ENCODE measurements around the gene ATXN7. TPM values are rescaled to one million over a fixed set of nuclear protein-coding genes. Genes with fewer than 3 reads are reported as not detected.

Gene ATXN7
- total RNA-seq, 1 donor from 2014 or later: 22.1 TPM

- H3K9me3 Mint-ChIP-seq (ENCODE audit: unreplicated experiment): no peaks in the 10 kb centered on the region
- H3K4me3 Mint-ChIP-seq (ENCODE audit: unreplicated experiment): no peak overlapping the region
- H3K27me3 Mint-ChIP-seq (ENCODE audit: unreplicated experiment): peaks cover 3% of the 10 kb centered on the region
- H3K36me3 Mint-ChIP-seq (ENCODE audit: unreplicated experiment): peaks cover 6% of the 10 kb centered on the region
- H3K4me1 Mint-ChIP-seq (ENCODE audit: low read depth, unreplicated experiment): no peaks in the 10 kb centered on the region
- no peak overlapping the region for H3K27ac Mint-ChIP-seq (ENCODE audit: unreplicated experiment)
- no peak for DNase-seq
- no peak for TF ChIP-seq CTCF (IDR thresholded peaks at IDR 0.05; ENCODE audit: partially characterized antibody, unreplicated experiment)
Measured at GRCh38 chr3:64000453-64001055, 136.9 kb downstream of the ATXN7 start.

- DNase-seq: no peak
- no peak for TF ChIP-seq CTCF (IDR thresholded peaks at IDR 0.05; ENCODE audit: partially characterized antibody, unreplicated experiment)
Measured at GRCh38 chr3:64002233-64002632, 138.6 kb downstream of the ATXN7 start.

GRCh38 chr3:64003589-64003988 is 139.9 kb downstream of the ATXN7 start:
- no peak for DNase-seq
- Mint-ChIP-seq H3K9me3 (ENCODE audit: unreplicated experiment) (no peaks in the 10 kb centered on the region), H3K27me3 (ENCODE audit: unreplicated experiment) (peaks cover 3% of the 10 kb centered on the region), H3K36me3 (ENCODE audit: unreplicated experiment) (no peaks in the 10 kb centered on the region), H3K4me1 (ENCODE audit: low read depth, unreplicated experiment) (no peaks in the 10 kb centered on the region), H3K27ac (ENCODE audit: unreplicated experiment) (no peak overlapping the region), H3K4me3 (ENCODE audit: unreplicated experiment) (no peak overlapping the region)
- no peak for TF ChIP-seq CTCF (IDR thresholded peaks at IDR 0.05; ENCODE audit: partially characterized antibody, unreplicated experiment)

More at GRCh38 chr3:64002233-64002632, 138.6 kb downstream of the ATXN7 start:
- Mint-ChIP-seq H3K4me3 (ENCODE audit: unreplicated experiment) (no peak overlapping the region), H3K36me3 (ENCODE audit: unreplicated experiment) (no peaks in the 10 kb centered on the region), H3K27ac (ENCODE audit: unreplicated experiment) (no peak overlapping the region), H3K4me1 (ENCODE audit: low read depth, unreplicated experiment) (no peaks in the 10 kb centered on the region), H3K27me3 (ENCODE audit: unreplicated experiment) (peaks cover 3% of the 10 kb centered on the region), H3K9me3 (ENCODE audit: unreplicated experiment) (no peaks in the 10 kb centered on the region)

GRCh38 chr3:64008017-64008416 is 144.3 kb downstream of the ATXN7 start:
- TF ChIP-seq CTCF (IDR thresholded peaks at IDR 0.05; ENCODE audit: partially characterized antibody, unreplicated experiment): no peak
- no peaks in the 10 kb centered on the region for H3K4me1 Mint-ChIP-seq (ENCODE audit: low read depth, unreplicated experiment)
- DNase-seq: no peak
- no peak overlapping the region for H3K27ac Mint-ChIP-seq (ENCODE audit: unreplicated experiment)
- H3K27me3 Mint-ChIP-seq (ENCODE audit: unreplicated experiment): peaks cover 1% of the 10 kb centered on the region
- H3K9me3 Mint-ChIP-seq (ENCODE audit: unreplicated experiment): no peaks in the 10 kb centered on the region
- no peaks in the 10 kb centered on the region for H3K36me3 Mint-ChIP-seq (ENCODE audit: unreplicated experiment)
- H3K4me3 Mint-ChIP-seq (ENCODE audit: unreplicated experiment): no peak overlapping the region

- no peaks in the 10 kb centered on the region for H3K4me1 Mint-ChIP-seq (ENCODE audit: low read depth, unreplicated experiment)
- H3K27ac Mint-ChIP-seq (ENCODE audit: unreplicated experiment): no peak overlapping the region
- no peak for DNase-seq
- peaks cover 1% of the 10 kb centered on the region for H3K27me3 Mint-ChIP-seq (ENCODE audit: unreplicated experiment)
- no peaks in the 10 kb centered on the region for H3K36me3 Mint-ChIP-seq (ENCODE audit: unreplicated experiment)
- no peak for TF ChIP-seq CTCF (IDR thresholded peaks at IDR 0.05; ENCODE audit: partially characterized antibody, unreplicated experiment)
- H3K4me3 Mint-ChIP-seq (ENCODE audit: unreplicated experiment): no peak overlapping the region
- H3K9me3 Mint-ChIP-seq (ENCODE audit: unreplicated experiment): no peaks in the 10 kb centered on the region
Measured at GRCh38 chr3:64008487-64009351, 145.1 kb downstream of the ATXN7 start.
